Omental fat pad (tissue), 4 donors: ENCODE measurements around the gene MEGF6. TPM values are rescaled to one million over a fixed set of nuclear protein-coding genes. Genes with fewer than 3 reads are reported as not detected.

Source experiments
- ATAC-seq: fragments of 150-250 bp; one replicate; pipeline ENCODE4 v1.9.1; 2016; ENCODE audit warnings: mild to moderate bottlenecking, moderate library complexity; ENCODE audit not compliant: low FRiP score
- DNase-seq: peaks from one replicate; pipeline ENCODE4 v3.0.0-alpha.2; 2019; ENCODE audit warnings: low spot score
- CTCF ChIP-seq, 3 donors: fragments of 450-650 bp; IDR thresholded peaks; one replicate each; pipeline ENCODE4 v1.5.1; 2016 to 2017; ENCODE audit warnings: antibody characterized with exemption in 3 of 3, mild to moderate bottlenecking in 3 of 3, moderate library complexity in 2 of 3
- total RNA-seq, 4 donors: library from RNA; depleted of rRNA; stranded (reverse); fragments of >200 nt; gene quantifications; one replicate each; pipeline ENCODE4 v1.1.0, GENCODE V29; 2016

The MEGF6 gene
- total RNA-seq, 4 donors from 2014 or later = 13.2 to 60.1 (median 21.9) TPM

- no peak for TF ChIP-seq CTCF (IDR thresholded peaks at IDR 0.05)
- no peak for DNase-seq
- ATAC-seq = no peak
These were observed 153.1 kb downstream of the MEGF6 start for GRCh38 chr1:3457910-3458883.

- TF ChIP-seq CTCF (IDR thresholded peaks at IDR 0.05) = no peak
- no peak for DNase-seq
These were observed 154.1 kb downstream of the MEGF6 start for GRCh38 chr1:3456964-3457909.

GRCh38 chr1:3456449-3456963 lies 154.8 kb downstream of the MEGF6 start:
- no peak for TF ChIP-seq CTCF (IDR thresholded peaks at IDR 0.05)
- ATAC-seq (no peak), DNase-seq (no peak)

More at GRCh38 chr1:3456964-3457909, 154.1 kb downstream of the MEGF6 start:
- no peak for ATAC-seq

GRCh38 chr1:3455670-3456448 lies 155.4 kb downstream of the MEGF6 start:
- TF ChIP-seq CTCF (IDR thresholded peaks at IDR 0.05) = no peak
- DNase-seq (no peak), ATAC-seq (no peak)

GRCh38 chr1:3454811-3455618 lies 156.3 kb downstream of the MEGF6 start:
- DNase-seq = no peak
- no peak for TF ChIP-seq CTCF (IDR thresholded peaks at IDR 0.05)
- peak; percentile 26 for ATAC-seq
